AG08396 (cell line): ENCODE measurements around the gene CCDC15.
"Not testable (repeated sequence)": the region's sequence is repeated elsewhere in the genome, so short reads cannot be mapped to it uniquely, and the experiment has no call there.

Experiments used
- DNase-seq: peaks from one replicate; pipeline ENCODE4 v3.0.0; 2012; ENCODE audit warnings: low spot score, mixed read lengths

Gene CCDC15

DNA sequence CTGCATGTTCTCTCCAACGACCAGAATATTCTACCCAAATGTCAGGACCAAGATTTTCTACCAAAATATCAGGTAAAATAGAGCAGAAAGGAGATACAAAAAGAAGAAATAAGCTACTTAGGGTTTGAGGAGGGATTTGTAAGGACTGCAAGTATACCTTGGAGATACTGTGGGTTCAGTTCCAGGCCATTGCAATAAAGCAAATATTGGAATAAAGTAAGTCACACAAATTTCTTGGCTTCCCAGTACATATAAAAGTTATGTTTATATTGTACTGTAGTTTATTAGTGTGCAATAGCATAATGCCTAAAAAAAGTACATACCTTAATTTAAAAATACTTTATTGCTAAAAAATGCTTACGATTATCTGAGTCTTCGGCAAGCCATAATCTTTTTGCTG lies 34.1 kb downstream of the CCDC15 start:
- no peak for DNase-seq

DNA sequence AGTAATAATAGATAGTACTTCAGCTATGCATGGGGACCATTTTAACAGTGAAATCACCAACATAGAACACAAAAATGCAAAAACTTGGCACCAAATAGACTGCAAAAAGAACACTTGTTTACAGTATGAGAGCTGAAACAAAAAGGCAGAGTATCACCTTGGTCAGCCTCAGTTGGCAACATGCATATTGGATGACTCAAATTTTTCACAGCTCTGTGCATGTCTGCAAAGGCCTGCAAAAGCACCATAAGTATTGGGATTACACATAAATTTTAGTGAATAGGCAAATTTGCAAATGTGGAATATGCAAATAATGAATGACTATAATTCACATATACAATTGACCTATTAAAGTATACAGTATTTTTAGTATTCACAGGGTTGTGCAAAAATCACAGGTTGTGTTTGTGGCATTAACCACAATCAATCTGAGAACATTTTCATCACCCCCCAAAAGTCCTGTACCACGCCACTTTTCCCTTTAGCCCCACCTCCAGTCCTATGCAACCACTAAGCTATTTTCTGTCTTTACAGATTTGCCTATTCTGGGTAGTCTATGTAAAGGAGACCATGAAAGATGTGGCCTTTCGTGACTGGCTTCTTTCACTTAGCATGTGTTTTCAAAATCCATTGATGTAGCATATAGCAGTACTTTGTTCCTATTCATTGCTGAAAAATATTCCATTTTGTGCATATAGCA lies 47.2 kb downstream of the CCDC15 start:
- no peak for DNase-seq

DNA sequence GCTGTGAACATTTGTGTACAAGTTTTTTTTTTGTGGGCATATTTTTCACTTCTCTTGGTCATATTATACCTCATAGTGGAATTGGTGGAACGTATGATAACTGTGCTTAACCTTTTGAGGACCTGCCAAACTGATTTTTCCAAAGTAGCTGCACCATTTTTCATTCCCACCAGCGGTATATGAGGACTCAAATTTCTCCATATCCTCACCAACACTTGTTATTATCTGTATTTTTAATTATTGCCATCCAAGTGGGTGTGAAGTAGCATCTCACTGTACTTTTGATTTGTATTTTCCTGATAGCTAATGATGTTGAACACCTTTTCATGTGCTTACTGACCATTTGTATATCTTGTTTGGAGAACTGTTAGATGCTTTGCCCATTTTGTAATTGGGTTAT lies 47.8 kb downstream of the CCDC15 start:
- no peak for DNase-seq

DNA sequence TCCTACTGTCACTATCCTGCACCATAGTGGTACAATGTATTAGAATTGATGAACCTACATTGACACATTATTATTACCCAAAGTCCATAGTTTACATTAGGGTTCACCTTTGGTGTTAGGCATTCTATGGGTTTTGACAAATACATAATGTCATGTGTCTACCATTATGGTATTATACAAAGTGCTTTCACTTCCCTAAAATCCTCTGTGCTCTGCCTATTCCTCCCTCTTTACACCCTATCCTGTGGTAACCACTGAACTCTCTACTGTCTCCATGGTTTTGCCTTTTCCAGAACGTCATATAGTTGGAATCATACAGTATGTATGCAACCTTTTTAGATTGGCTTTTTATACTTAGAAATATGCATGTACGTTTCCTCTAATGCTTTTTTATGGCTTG lies 51.5 kb downstream of the CCDC15 start:
- no peak for DNase-seq

DNA sequence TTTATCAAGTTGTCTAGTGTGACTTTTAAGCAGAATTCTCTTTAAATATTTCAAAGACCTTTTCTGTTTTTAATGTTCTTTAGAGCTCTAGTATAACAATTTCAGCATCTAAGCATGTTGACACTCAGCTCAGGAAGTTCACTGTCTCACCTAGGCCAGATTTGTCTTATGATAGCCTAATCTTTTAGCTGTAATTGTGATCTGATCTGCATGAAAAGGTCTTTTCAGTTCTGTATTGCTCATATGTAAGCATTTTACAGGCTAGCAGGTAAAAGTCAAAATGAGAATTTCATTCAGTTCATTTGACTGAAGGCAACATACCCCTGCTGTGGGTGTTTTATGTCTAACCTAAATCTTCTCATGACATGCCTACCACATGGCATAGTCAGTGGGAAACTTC lies 62.4 kb downstream of the CCDC15 start:
- no peak for DNase-seq

DNA sequence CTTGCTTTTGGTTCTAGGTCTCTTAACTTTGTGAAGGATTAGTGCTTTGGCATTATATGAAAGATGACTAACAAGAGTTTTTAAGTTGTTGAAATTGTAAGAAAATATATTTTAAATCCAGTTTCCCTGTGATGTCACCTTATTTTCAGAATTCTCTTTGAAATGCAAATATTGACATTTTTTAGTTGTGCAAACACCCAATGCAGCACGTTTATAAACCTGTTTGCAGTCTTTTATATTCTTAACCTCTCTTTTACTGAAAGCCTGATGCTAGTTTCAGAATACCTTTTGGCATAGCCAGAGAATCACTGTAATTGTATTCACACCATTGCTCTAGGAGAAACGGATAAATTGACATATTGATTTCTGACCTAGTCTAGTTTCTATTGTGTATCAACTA lies 66.3 kb downstream of the CCDC15 start:
- DNase-seq = no peak

DNA sequence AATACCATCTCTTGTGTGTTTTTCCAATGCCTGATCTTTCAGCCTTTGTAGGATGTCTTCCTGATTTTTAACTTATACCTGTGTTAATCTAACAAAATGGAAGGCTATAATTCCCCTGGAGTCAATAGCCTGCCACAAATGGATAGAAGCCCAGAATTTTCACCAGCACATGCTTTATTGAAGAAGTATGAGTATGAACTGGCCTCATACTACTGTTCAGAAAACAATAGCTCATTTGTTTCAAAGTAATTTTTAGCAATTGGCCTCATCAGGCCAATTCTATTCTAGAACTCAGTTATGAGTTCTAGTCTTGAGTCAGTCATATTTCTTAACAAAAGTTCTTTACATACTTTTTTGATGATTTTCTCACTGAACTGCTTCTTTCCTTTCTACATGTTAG lies 68.5 kb downstream of the CCDC15 start:
- no peak for DNase-seq

DNA sequence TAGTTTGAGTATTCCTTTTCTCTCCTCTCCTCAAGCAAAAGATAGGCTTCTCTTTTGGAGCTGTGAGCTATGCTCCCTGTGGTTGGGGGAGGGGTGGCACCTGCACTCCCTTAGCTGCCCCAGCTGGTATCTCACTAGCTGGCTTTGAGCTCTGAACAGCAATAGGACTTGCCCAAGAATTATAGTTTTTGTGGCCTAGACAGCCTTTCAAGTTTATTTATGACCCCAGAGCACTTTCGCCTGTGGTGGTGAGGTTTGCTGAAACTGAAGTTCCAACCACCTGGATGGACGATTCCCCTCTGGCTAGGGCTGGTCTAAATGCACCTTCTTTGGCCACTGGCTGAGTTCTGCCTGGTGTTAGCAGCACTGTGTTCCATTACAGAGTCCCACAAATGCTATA lies 72.0 kb downstream of the CCDC15 start:
- DNase-seq = no peak

DNA sequence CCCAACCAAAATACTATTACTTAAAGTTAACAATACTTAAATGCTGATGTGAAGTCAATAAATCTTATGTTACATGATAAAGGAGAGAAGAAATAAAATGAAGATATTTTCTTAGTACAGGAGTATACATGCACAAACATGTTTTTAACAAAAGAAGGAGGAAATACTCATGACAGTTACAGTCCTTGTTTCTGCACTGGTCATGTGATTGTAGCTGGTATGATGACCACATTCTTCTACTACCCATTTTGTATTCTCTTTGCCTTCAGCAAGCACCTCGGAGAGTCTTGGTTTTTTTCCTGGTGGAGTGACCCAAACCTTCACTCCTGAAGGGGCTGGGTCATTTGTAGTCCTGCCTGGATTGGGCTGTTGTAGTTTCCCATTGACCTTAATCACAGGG lies 75.4 kb downstream of the CCDC15 start:
- DNase-seq = not testable (repeated sequence)

DNA sequence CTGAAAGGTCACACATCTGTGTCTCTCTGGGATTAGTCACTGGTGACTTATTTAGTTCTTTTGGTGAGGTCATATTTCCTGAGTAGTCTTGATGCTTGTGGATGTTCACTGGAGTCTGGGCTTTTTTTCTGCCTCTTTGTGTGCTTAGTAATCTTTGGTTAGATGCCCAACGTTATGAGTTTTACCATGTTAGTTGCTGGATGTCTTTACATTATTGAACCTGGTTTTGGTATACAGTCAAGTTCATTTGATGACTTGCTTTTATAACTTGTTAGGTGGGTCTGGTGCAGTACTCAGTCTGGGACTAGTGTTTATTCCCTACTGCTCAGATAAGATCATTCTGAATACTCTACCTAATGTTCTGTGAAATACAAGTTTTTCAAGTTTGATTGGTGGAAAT lies 82.9 kb downstream of the CCDC15 start:
- DNase-seq = peak; percentile 59

DNA sequence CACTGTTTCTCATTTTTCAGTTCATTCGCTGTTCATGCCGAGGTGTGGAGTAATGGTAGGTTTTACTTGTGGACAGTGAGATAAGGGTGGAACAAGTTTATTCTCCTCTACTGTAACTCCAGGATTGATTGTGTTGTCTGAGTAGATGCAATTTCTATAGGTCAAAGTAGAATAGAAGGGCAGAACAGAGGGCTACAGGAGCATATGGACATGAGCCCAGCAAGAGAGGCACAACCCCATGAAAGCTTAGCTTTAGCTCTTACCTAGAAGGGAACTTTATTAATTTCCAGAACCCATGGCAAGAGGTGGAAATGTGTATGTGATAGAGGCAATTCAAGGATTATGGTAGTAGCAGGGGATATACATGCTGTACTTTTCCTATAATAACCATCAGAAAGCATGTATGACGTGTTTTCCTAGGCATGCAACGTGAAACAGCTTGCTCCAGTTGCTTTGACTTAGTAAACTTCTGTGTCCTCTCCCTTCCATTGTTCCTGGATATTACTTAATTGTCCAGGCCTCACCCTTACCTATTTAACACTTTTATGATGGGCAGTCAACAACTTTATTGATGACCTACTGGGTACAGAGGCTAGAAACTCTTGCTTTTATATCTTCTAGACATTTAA lies 95.3 kb downstream of the CCDC15 start:
- no peak for DNase-seq

DNA sequence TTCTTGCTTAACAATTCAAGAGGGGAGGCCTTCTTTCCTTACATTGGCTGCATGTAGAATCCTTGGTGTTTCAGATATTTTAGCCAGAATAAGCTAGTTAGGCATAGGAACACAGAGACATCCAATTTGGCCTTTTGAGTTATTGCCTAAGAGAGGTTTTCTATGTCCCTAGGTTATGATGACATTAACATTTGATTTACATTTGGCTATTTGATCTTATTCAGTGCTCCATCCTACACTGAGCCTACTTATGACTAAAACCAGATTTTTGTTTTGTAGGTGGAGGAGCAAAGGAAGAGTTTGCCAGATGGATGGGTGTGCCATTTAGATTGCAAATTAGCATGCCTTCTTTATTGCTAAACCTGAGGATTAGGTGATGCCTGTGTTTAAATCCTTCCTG lies 98.0 kb downstream of the CCDC15 start:
- DNase-seq = no peak

DNA sequence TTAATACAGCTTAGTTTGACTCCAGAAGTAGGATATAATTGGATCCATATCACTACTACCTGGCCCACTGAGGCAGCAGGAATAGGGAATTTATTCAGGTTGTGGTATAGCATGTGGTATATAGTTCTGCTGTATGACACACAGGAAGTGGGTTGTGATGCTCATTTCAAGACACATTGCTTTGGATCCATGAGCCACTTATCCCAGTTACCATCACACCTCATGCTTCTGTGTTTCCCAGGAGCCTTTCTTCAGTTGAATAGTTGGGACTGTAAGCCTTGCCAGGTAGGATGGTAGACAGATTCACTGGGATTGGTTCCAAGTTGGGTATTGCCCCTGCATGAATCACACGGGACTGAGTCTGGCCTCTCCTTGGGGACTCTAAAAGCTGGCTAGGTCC lies 99.2 kb downstream of the CCDC15 start:
- no peak for DNase-seq

DNA sequence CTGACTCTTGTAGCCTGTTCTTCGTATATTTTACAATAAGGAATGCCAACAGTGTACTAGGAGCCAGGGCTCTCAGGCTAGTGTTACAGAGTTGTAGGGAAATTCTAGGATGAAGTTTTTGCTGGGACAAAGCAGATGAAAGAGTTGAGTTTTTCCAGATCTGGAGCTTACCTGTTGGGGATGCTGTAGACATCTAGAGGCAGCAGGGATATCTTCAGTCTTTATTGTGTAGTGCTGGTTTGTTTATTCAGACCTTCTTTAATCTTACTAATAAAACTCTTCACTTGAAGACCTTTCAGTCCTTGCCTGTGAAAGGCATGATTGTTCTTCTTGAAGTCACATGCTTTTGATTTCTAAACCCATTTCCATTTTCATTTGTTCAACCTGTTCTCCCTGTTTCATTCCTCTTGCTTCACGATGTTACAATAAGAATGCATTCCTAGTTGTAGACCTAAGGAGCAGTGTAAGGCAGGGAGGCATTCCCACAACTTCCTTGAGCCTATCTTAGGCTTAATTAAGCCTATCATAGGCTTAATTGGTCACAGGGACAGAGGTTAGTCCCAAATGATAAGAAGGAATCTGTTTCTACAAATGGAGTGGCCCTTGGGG lies 101.2 kb downstream of the CCDC15 start:
- no peak for DNase-seq

DNA sequence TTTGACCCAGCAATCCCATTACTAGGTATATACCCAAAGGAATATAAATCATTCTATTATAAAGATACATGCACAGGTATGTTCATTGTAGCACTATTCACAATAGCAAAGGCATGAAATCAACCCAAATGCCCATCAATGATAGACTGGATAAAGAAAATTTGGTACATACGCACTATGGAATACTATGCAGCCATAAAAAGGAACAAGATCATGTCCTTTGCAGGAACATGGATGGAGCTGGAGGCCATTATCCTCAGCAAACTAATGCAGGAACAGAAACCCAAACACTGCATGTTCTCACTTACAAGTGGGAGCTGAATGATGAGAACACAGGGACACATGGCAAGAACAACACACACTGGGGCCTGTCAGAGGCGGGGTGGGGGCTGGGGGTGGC lies 102.1 kb downstream of the CCDC15 start:
- not testable (repeated sequence) for DNase-seq

DNA sequence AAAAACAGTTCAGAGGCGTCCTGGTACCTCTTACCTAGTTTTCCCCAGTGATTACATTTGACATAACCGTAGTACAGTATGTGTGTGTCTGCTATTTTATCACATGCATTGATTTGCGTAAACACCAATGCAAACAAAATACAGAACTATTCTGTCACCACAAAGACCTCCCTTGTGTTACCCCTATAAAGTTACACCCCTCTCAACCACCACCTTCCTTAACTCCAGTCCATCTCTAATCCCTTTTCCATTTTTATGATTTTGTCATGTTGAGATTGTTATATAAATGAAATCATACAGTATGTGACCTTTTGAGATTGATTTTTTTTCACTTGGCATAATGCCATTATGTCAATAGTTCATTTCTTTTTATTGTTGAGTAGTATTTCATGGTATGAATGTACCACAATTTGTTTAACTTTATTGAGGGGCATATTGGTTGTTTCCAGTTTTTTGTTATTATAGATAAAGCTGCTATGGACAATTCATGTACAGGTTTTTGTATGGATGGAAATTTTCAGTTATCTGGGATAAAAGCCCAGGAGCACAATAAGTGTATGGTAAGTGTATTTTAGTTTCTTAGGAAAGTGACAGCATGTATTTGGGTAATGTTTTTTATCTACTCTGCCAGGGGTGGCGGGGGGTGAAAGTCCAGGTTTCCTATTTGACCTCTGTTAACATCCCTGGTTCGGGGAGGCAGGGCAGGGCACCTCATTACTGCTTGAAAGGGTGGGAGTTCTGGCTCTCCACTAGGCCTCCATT lies 103.1 kb downstream of the CCDC15 start:
- DNase-seq = no peak

DNA sequence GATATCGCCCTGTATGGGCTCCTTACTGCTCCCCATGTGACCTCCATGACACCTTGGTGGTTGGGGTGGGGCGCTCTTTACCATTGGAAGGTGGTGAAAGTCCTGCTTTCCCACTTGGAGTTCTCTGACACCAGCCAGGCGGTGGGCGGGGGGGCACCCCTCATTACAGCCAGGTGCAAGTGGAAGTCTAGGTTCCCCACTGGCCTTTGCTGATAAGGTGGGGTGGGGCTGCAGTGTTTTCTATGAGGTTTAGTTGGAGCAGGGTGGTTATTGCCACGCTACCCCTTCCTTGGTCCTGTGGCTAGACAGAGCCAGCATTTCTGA lies 103.7 kb downstream of the CCDC15 start:
- no peak for DNase-seq

DNA sequence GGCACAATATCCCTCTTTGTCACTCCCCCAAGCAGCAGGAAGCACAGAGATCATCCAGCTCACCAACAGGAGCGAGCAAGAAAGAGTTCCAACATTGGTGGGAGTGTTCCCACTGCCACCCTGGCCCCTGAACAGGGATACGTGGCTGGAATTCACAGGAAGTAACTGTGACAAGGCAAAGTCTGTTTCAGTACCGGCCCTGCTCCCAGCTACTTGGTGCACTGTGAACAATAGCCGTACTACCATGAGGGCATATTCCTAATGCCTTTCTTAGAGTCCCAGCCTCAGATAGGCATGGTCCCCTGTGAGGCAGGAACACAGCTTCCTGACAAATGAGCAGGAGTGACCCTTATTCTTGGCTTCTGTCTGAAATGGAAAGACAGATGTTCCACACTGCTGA lies 107.3 kb downstream of the CCDC15 start:
- DNase-seq = no peak

DNA sequence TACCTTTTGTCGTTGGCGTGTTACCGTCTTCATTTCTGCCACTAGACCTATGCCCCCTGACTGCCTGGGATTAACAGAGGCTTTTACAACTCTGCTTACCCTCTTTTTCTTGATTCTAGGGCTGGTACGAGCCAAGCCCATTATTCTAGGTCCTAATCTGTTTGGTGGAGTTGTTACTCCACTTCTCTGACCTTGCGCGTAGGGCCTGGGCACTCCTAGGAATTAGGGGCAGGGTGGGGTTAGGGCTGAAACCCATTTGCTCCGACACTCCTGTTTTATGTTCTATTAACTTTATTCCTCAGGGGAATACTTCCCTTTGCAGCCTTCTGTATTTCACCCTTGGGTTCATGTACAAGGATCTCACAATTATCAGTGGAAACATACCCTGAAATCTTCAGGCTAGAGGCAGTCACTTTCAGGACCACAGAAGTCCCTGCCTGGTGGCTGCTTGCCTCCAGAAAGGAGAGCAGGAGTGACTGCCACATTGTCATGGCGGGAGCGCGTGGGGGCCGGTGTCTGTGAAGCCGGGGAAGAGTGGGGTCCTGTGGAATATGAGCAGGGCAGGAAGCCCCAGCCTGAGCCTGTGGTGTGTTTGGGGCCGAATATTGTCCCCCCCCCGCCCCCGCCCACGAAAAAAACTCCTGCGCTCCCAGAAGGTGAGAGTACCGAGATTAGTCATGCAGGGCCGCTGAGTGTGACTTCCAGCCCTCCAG lies 108.4 kb downstream of the CCDC15 start:
- DNase-seq = no peak

DNA sequence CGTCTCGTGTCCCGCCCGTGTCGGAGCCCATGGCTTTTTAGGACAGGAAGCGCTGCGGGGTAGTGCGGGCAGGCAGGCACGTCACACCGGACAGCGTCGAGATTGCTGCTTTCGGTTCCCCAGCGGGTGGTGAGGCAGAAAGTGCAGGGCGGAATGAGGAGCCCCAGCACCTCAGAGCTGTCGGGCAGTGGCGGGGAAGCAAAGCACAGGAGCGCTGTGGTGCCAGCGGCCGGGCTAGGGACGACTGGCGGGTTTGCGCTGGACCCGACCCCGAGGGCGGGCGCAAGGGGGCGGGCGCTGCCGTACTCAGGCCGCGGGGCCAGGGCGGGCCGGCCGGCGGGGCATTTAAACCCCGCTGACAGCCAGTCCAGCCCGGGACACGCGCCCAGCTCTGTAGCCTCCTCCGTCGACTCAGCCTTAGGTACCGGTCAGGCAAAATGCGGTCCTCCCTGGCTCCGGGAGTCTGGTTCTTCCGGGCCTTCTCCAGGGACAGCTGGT lies 109.0 kb downstream of the CCDC15 start, which contains the start of gene SLC37A2:
TSS of gene SLC37A2 (plus strand) at position 375 of the 498 bp plus-strand sequence. CDS start at position 438, 63 bp downstream.
- peak; percentile 93 for DNase-seq

DNA sequence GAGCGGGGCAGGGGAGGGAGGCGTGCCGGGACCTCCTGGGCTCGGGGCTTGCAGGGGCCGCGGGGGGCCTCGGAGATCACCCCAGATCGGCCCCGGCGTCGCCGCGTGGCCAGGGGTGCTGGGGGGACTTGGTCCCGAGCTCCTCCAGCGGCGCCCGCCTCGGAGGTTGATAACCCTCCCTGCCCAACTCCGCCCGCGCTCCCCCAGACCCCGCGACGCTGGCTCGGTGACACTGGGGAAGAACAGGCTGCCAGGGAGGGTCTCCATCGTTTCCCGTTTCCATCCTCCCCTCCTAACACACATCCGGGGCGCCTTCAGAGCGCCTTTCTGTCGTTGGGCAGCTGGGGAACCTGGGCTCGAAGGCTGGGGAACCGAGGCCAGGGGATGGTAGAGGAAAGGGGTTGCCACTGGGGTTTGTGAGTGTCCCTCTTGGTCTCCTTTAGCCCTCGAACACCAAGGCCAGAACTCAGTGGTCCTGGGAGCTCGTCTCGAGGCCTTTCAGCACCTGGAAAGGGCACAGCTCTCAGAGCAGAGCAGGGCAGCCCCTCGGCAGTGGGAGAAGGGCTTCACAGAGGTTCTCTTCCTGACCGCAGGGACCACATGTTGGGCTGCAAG lies 109.5 kb downstream of the CCDC15 start:
- DNase-seq = no peak

DNA sequence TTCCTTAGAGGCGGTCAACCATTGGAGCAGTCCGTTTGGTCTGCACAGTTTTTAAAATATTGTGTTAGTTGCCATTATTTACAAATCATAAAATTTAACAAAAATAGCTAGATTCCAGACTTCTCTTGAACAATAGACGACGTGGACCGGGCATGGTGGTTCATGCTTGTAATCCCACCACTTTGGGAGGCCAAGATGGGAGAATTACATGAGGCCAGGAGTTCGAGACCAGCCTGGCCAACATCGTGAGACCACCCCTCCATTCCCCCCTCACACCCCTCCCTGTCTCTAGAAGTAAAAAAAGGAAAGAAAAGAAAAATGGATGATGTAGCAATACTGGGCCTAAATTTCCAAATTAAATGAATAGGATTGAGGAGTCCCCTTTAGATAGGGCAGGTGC lies 110.1 kb downstream of the CCDC15 start:
- DNase-seq = no peak
